HG02642 (cell line): ENCODE data around the gene GLE1.

Experiments used
- ATAC-seq: cut with Tn5 transposase; IDR thresholded peaks from one replicate; pipeline ENCODE4 v1.9.1; 2021; ENCODE audit warnings: mild to moderate bottlenecking; ENCODE audit not compliant: unreplicated experiment, poor library complexity

GLE1 gene, protein sequence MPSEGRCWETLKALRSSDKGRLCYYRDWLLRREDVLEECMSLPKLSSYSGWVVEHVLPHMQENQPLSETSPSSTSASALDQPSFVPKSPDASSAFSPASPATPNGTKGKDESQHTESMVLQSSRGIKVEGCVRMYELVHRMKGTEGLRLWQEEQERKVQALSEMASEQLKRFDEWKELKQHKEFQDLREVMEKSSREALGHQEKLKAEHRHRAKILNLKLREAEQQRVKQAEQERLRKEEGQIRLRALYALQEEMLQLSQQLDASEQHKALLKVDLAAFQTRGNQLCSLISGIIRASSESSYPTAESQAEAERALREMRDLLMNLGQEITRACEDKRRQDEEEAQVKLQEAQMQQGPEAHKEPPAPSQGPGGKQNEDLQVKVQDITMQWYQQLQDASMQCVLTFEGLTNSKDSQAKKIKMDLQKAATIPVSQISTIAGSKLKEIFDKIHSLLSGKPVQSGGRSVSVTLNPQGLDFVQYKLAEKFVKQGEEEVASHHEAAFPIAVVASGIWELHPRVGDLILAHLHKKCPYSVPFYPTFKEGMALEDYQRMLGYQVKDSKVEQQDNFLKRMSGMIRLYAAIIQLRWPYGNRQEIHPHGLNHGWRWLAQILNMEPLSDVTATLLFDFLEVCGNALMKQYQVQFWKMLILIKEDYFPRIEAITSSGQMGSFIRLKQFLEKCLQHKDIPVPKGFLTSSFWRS

GRCh38 chr9:128504485-128505413 is at the start of gene GLE1:
Gene GLE1 (plus strand): TSS chr9:128504719. CDS start chr9:128504806, 87 bp downstream.
- peak; percentile 89 for ATAC-seq

- no peak for ATAC-seq
Observed at GRCh38 chr9:128454991-128455390, 49.5 kb upstream of the GLE1 start.

GRCh38 chr9:128455849-128456612 is 48.5 kb upstream of the GLE1 start, which contains the start of gene ODF2:
Gene ODF2 (plus strand): TSS chr9:128456006. CDS start chr9:128456092, 86 bp downstream.
- peak; percentile 90 for ATAC-seq

DNA sequence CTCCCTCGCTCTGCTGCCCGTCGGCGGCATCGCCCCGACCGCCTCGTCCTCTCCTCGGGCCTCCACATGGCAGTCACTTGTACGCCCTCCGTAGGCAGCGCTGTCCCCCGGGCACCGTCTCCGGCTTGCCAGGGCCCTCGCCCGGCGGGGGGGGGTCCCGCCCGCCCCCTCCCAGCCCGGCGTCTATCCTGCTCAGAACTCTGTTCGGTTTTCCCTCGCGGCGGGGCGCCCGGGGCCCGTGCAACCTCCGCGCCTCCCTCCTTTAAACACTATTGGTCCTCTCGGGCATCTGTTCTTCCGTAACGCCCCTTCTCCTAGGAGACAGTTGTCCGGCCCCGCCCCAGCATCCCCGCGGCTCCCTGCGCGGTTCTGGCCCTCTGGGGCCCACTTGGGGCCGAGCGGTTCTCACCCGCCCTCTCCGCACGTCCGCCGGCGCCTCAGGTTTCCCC is 47.9 kb upstream of the GLE1 start:
- ATAC-seq = peak; percentile 55

DNA sequence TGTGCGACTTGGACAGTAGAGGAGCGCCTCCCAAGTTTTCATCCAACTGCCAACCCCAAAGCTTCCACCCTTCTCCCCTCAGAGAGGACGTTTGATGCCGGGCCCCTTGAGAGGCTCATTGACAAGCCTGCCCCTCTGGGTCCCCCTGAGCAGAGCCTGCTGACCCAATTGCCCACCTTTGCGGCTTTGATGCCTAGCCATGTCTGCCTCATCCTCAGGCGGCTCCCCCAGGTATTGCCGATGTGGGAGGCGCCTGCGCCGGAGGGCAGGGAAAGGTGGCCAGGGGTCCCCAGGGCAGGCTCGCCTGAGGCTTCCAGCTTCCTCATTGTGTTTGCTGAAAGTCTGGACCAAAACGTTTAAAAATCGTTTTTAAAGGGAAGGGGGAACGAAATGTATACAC is 47.3 kb upstream of the GLE1 start:
- no peak for ATAC-seq

GRCh38 chr9:128459011-128459410 is 45.5 kb upstream of the GLE1 start:
- no peak for ATAC-seq

- ATAC-seq = no peak
Observed at GRCh38 chr9:128469070-128469469, 35.4 kb upstream of the GLE1 start.

- ATAC-seq = no peak
Observed at GRCh38 chr9:128470560-128470959, 34.0 kb upstream of the GLE1 start.

DNA sequence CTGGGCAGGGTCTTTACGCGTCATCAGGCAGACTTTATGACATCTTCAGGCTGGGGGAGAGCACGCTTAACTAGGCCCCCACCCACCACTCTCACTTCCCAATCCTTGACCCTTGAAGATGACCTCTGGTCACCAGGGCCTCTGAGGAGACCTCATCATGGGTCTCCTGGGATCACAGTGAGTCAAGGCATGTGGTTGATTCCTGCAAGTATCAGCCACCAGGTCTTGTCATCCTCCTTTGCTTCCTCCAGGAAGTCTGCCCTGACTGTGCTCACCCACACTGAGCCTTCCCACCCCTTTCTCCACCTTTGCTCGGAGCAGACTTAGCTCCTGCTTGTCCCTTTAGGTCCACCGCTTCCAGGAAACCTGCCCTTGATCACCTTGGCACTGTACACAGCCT is 31.4 kb upstream of the GLE1 start:
- no peak for ATAC-seq

GRCh38 chr9:128475867-128476266 is 28.7 kb upstream of the GLE1 start:
- no peak for ATAC-seq

DNA sequence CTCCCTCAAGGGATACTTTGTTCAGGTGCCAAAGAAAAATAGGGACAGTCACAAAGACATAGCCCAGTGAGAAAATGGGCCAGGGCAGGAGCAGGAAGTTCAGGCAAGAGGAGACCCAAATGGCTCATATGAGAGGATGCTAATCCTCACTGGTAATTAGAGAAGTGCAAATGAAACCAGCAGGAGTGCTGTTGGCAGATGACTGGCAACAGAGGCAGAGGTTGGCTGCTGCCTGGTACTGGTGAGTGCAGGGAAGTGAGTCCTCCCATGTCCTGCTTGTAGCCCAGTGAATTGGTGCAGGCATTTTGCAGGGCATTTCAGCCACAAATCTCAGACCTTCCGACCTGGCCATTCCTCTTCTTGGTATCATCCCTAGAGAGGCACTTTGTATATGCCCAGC is 25.3 kb upstream of the GLE1 start:
- ATAC-seq = no peak

DNA sequence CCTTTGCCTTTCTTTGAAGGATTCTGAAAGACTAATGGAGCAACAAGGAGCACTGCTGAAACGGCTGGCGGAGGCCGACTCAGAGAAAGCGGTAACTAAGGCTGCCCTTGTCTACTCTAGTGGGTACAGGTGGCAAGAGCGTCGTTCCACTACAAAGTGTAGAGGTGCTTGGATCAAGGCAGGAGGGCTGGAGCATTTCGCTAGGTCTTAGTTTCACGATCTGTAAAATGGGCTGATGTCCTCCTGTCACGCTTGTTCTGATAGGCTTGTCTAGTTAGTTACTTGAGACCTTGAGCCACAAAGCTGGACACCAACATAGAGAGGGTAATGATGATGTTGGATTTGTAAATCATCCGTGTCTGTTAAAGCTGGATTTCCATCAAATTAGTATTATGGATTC is 23.0 kb upstream of the GLE1 start:
- ATAC-seq = no peak

DNA sequence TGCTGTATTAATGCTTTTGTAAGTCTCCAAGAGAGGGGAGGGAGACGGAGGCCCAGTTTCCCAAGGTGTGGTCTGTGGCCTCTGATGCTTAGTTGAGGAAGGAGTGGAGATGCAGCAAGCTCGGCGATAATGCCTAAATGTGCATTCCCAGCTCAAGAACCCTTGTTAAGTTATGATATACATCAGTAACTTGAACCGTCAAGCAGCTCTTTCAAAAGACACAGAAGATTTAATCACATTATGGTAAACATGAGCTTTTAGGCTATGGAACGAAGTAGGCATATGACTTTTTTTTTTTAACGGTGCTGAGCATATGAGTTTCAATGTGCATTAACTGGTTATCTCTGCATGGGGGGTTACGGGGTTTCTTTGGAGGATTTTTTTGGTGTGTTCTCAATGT is 22.3 kb upstream of the GLE1 start:
- ATAC-seq = no peak

- ATAC-seq = no peak
Observed at GRCh38 chr9:128484686-128485413, 19.7 kb upstream of the GLE1 start.

DNA sequence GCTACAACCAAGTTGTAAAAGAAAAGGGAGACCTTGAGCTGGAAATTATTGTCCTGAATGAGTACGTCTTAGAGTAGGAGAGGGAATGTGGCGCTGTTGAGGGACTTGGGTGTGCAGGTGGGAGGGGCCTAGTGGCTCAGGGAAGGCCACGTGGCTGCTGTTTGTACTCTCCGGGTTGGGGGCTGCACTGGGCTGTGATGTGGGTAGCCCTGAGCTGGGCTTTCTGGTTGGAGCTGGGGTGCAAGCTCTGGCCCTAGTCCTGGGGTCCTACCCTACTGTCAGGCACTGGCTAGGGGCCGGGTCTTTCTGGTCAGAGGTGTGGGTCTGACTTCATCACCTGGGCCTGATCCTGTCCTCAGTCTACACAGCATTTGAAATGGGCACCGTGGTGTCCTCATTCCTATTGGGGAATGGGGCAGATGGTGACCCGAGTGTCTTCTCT is 19.1 kb upstream of the GLE1 start:
- no peak for ATAC-seq

GRCh38 chr9:128486201-128486600 is 18.3 kb upstream of the GLE1 start:
- ATAC-seq = no peak

- ATAC-seq = no peak
Observed at GRCh38 chr9:128493424-128493823, 11.1 kb upstream of the GLE1 start.

DNA sequence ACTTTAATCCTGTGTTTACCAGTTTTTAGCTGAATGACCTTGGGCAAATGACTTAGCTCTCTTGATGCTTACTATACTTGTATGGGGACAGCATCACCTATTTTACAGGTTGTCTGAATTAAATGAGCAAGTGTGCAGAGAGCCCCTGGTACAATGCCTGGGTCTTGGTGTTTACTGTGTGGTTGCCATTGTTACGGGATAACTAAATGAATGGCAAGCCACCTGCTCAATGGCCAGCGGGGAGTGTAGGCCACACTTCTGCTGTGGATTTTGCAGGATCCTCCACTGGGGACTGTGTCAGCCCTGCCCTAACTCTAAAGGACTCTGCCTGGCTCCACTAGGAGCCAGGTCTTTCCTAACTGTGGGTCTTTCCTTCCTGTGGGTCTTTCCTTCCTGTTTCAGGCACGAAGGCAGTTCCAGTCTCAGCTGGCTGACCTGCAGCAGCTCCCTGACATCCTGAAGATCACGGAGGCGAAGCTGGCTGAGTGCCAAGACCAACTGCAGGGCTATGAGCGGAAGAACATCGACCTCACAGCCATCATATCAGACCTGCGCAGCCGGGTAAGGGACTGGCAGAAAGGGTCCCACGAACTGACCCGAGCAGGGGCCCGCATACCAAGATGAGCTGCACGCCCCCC is 10.3 kb upstream of the GLE1 start:
- ATAC-seq = no peak

DNA sequence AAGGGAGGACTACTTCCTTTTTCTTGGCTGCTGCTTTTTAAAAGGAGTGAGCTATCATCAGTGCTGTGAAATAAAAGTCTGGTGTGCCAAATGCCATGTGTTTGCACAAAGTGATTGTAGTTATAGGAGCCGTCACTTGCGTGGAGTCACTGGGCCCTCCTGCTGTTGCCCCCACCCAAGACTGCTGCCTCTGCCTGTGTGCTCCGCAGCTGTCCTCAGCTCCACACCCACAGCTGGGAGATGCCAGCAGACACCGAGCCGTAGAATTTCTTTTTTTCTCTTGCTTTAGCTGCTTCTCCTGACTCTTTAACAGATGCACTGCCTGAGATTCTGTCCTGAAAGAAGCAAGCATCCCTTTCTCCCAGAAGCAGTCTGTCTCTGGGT is 9.8 kb upstream of the GLE1 start:
- ATAC-seq = no peak
